COLO829 (cell line): ENCODE measurements around the gene GPT2.

Experiments
- DNase-seq: peaks from one replicate; pipeline ENCODE4 v3.0.0; 2012; ENCODE audit warnings: low spot score

The GPT2 gene

DNA sequence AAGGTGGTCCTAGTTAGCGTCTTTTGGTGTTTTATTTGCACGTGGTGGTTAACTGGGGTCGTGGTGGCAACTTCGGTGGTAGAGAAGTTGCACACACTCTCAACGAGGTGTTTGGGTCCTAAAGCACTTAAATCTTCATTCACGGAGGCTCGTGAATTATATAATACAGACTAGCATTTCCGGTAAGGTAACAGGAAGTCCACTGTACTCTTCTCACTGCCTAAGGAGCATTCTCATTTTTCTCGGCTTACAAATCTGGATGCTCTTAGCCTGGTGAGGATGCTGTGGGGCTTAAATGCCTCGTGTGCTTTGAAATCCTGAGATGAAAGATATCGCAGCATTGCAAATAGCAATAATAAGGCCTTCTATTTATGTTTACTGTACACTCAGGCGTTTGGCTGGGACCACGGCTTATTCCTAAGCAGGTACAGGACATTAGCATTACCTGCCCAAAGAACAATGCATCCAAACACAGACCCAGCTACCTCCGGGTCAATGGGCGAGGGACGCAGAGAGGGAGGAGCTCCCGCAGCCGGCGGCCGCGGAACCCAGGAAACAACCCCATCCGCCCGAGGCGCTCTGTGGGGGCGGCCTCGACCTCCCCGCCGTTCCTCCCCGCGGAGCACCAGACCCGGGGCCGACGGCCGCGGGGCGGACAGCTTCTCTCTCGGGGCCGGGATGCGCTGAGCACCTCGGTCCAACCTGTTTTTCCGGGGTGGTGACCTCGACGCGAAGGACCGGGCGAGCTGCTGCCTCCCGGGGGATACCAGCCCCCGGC, 88.5 kb downstream of the GPT2 start:
- peak; percentile 13 for DNase-seq

DNA sequence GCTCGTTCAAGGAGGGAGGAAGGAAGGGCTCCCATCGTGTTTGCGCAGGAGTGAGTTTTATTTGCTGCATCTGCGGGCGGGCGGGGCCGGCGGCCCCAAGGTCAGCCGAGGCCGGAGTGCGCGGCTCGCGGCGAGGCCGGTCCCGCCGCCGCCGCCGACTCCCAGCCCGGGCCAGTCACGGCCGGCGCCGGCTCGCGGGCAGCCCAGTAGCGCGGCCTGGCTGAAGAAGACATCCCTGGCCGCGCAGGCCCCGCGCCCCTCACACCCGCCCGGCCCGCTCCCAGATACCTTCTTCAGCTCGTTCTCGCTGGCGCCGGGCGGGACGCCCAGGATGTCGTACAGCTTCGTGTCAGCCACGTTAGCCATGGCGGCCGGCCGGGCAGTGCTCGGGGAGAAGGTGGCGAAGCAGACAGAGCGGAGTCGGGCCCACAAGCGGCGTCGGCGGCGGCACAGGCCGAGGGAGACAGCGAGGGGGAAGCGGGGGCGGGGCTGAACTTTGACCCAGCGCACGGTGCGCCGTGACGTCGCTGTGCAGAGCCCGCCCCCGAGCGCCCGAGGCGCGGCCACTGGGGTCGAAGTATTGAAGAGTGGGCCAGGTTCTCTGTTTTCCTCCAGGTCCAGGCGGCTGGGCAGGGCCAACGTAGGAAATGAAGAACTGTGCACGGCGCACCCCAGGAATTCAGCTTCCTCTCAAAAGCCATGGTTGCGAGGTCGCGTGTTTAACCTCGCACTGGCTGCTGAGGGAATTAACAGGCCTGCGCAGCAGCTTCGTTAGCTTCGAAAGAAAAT, 89.2 kb downstream of the GPT2 start, which contains the start of gene DNAJA2:
DNAJA2 (minus strand) TSS at position 468 of the 789 bp plus-strand sequence; CDS start at position 366, 102 bp downstream.
- peak; percentile 72 for DNase-seq

DNA sequence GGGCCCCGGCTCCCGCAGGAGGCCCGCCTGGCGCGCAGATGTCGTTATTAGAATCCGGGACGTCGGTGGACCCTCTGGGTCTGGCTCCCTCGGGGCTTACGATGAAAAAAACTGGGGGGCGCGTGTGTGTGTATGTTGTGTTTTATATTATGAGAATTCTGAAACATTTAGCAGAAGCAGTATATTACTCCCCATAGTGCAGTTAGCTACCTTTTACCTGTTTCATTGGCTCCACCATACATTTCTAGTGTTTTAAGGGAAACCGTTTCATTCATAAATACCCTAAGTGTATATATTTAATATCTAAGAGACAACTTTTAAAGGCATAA, 89.8 kb downstream of the GPT2 start:
- DNase-seq, result no peak

DNA sequence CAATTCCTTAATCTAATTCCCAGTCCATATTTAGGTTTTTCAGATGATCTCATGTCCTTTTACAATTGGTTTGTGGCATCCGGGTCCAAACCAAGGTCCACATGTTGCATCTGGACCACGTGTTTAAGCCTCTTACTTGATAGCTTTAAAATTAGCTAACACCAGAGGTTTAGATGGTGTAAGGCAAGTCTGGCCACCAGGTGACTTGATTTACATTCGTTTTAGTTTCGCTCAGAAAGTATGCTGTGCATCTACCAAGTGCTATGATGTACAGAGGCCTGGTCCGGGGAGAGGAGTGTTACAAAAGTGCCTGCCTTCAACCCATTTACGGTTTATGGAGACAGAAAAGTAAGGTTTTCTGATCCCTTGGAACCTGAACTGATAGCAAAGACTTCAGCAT, 90.2 kb downstream of the GPT2 start:
- no peak for DNase-seq

DNA sequence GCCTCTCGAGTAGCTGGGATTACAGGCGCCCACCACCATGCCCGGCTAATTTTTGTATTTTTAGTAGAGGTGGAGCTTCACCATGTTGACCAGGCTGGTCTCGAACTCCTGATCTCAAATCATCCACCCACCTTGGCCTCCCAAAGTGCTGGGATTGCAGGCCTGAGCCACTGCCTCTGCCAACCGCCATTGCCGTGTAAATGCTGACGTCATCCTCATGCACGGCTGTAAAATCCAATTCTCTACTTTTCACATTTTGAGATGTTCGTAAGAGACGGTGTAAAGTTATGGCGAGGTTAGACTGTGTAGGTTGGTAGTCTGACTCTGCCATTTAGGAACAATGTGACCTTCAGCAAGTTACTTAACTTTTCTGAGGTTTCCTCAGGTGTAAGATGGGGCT, 91.0 kb downstream of the GPT2 start:
- DNase-seq, result no peak

DNA sequence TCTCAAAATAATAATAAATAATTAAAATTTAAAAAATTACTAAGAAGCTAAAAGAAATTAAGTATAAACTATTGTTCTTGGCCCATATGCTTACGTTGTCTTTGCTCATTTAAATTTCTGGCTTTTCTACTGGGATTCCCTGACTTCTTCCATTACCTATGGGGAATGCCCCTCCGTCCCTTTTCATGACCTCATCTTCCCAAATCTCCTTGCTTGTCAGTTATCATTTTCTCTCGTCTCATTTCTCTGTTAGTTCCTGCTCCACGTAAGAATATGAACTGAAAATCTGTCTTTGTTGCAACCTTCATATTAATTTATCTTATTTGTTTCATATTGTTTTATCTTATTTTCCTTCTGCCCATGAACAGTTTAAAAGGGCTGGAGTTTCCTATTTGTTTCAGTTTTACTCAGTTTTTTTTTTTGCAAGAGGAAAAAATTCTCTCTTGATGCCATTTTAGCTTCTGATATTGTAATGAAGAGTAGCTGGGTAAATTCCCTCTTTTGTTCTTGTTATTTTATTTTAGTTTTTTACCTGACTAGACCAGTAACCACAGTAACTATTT, 91.8 kb downstream of the GPT2 start:
- no peak for DNase-seq

DNA sequence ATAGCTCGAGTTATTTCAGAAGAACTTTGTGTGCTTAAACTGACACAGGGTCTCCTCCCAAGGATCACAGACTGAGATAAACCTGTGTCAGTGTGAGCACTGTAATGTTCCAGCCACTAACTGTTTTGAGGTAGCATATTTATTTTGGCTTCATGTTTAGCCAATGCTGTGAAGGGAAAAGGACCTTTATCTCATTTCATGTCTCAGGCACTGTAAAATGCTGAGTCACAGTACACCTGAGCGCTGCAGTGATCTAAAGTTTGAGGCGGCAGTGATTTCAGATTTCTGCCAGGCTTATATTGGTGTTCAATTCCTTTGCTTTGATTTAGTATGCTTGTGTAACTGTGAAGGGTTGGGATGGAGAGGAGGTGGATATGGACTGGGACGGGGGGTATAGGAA, 92.4 kb downstream of the GPT2 start:
- DNase-seq, result no peak
